ENCODE measurements around the gene PLCL1.

The PLCL1 gene

DNA sequence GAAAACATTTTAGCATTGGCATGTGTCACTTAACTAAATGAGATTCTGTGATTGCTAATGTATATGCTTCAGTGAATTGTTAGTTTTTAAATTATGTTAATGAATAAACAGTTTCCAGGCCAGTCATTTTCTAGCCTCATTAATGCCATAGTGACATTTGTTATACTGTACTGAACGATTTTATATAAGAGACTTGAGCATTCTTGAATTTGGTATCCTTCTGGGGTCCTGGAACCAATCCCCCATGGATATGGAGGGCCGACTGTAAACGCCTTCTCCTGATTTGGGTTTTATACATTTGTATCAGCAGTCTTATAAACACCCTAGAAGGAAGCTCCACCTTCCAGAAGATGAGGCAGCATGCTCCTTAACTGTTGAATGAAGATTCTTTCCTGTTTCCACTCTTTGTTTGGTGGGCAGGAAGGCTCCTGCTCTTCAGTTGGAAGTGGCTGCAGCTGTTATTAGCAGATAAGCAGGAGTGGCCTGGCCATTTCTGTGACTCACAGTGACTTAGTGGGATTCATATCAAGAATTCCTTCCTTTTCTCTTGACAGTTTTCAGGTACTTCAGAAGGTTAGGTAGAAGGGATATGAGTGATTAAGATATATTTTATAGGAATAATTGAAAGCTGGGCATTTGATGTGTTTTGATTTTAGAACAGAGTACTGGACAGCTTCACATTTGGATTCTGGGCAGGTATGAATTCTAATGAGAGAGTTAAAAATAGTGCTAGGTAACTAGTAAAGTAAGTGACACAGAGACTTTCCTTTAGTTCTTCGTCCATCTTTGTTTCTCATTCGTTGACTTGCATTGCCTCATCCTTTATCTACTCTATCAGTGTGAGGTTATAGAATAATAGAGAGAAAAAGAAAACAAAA is 124.9 kb downstream of the PLCL1 start:
- DNase-seq, result no peak

DNA sequence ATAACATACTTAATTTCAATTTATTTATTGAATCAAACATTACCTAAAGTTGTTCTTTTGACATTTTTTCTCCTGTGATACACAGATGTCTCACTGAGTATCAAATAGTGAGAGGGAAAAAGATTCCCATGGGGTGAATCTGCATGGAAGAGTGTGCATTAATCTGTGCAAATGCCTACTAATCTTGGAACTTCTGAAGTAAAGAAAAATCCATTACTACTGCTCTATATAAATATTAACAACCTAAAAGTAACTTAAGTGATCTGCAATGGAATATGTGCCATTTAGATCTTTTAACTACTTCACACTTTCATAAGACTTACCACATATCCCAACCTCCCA is 125.5 kb downstream of the PLCL1 start:
- no peak for DNase-seq

DNA sequence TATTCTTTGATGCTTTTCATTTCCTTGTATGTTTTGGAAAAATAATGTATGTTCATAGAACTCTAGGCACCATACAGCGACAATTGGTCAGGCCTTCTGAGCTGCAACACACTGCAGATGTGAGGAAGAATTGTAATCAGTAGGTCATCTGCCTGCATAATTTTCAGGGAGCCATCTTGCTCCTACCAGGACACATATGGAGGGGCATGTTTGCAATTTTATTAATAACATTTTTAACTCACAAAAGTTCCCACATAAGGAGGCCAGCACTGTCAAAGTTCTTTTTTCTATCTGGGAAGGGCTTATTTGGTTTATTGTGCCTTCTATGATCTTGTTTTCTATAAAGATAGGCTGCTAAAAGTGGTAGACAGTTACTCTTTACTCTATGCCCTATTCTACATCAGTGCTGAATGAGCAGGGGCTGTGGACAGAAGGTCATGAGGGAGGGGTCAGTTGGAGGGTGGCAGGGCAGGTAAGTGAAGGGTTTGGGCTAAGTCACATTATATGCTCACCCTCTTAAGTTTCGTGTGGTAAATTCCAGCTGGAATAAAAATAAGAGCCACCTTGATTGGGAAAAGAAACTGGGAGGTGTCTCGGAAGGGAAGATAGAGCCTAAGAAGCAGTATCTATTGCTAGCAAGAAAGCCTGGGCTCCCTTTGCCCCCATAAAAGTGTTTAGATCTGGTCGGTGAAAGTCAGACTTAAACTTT is 126.3 kb downstream of the PLCL1 start:
- no peak for DNase-seq

DNA sequence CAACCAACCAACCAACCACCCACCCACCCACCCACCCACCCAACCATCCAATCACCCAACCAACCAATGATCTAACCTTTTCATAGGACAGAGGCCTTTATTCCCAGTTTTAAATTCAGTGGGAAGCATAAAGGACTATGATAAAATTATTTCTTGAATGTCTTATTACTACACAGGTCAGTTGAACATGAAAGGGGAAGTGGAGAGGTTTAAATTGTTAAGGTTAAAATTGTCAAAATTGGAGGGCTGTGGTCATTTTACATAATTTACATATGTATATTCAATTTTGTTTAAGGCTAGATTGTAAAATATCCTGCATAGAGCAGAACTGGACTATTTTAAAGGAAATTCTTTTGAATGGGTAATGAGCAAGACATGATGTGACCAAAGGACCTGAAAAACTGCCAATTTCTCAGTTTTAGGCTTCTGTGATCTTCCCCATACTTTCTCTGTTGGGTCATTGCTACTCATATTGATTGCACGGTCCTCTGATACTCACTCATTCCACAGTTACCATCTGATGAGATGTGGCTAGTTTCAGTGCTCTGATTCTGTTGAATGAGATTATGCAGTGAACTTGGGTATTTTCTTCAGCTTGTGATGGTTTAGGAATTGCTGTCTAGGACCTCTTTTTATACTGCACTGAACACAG is 127.4 kb downstream of the PLCL1 start:
- DNase-seq, result no peak

DNA sequence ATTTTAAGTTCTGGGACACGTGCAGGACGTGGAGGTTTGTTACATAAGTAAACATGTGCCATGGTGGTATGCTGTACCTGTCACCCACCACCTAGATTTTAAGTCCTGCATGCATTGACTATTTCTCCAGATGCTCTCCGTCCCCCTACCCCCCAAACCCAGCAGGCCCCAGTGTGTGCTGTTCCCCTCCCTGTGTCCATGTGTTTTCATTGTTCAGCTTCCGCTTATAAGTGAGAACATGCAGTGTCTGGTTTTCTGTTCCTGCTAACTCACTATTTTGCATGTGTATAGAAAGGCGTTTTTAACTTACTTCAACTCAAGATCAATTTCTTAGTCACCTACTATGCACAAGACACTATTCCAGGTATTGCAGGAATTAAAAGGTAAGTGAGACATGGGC is 128.0 kb downstream of the PLCL1 start:
- DNase-seq, result no peak

DNA sequence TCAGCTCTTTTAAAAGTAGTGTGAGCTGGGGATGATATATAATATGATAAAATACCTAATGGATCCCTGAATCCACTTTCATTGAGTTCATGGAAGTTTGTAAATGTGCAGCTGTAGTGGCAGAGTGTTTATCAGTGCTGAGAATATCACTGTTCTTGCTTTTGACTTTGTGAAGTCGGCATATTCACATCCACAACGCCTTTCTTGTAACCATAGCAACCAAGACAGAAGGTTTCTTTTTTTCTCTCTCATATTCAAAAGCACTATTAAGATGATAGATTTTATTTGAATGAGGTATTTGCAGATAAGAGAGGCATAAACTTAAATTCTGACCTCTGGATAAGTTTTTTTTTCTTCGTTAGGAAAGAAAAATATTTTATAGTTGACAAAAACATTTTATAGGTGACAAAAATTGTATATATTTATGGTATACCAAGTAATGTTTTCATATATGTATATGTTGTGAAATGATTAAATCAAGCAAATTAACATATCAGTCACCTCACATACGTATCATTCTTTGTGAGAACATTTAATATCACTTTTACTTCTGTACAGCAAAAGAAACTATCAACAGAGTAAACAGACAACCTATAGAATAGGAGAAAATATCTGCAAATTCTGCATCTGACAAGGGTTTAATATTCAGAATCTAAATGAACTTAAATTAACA is 130.0 kb downstream of the PLCL1 start:
- no peak for DNase-seq

DNA sequence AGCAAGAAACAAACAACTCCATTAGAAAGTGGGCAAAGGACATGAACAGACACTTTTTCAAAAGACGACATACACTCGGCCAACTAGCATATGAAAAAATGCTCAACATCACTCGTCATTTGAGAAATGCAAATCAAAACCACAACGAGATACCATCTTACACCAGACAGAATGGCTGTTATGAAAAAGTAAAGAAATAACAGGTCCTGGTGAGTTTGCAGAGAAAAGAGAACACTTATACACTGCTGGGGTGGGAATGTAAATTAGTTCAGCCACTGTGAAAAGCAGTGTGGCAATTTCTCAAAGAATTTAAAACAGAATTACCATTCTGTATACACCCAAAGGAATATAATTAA is 130.5 kb downstream of the PLCL1 start:
- DNase-seq, result no peak

DNA sequence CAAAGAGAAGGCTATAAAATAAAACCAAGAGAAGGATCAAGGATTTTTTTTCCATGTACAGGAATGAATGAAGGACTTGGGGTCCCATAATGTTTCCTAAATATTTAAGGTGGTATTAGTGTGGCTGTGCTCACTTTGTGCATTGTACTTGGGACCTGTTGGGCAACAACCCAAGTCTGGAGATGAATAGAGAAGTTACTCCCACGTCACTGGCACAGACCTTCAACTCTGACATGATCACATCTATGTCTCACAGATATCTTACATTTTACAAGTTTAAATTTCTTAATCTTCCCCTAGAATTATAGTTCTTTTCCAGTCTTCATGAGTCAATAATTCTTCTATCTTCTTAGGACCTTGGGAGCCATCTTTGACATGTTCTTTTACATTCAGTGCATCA is 133.4 kb downstream of the PLCL1 start:
- no peak for DNase-seq

DNA sequence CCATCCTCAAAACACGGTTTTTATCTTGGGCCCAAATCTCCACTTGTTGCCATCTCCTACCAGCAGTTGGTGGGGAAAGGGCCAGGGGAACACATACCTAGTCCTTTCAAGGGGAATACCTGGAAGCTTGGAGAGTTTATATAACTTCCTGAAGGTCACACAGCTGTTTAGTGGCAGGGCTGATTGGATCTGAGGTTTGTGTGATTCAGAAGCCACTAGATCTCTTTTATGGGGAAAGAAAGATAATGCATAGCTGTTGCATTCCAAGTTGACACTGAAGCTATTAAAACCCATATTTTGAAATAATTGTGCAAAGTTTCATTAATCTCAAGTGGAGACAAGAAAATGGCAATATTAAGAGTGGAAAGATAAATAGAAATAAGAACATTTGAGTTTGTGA is 134.2 kb downstream of the PLCL1 start:
- DNase-seq, result no peak

DNA sequence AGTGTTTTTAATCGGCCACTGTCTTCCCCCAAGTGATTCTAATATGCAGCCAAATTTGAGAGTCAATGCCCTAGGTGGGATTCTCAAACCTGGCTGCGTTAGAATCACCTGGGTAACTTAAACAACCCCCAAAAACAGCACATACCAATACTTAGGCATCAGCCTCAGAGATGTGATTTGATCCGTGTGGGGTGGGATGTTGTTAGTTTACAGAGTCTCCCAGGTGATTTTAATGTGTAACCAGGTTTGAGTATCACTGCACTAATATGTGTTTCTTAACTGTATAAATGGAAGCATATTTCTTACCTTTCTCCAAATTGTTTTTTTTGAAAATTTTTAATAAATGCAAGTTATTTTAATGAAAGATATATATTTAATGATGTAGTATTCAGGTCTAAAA is 135.4 kb downstream of the PLCL1 start:
- no peak for DNase-seq

DNA sequence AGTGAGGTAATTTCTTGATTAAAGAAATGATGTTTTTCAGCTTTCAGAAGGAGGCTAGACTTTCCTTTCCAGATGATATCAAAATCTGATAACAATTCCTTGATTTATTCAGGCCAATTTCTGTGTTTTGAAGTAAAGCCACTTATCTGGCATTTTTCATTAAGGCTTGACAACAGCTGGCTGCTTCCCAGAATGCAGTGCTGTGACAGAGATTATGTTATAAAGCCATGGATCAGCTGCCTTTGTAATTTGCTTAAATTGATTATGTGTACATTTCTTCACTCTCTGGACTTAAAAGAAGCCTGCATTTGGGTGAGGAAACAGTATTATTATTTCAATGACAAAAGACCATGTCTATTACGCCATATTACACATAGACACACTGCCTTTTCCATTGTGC is 136.0 kb downstream of the PLCL1 start:
- DNase-seq, result no peak

DNA sequence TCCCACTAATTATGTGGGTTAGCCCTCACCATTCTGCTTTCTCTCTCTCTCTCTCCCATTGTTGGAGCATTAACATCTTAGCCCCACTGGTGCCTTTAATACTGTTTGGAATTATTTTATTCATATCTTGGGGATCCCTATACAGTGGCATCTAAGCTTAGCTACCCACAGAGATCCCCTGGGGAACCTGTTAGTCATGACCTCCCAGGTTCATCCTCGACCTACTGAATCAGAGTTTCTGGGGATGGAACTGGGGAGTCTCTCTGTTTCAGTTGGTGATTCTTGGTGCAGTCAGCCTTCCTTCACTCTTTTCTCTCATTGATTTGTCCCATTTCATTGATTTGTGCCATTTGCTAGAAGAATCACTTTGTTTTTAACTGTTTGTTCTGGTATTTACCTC is 137.3 kb downstream of the PLCL1 start:
- peak; percentile 18 for DNase-seq

DNA sequence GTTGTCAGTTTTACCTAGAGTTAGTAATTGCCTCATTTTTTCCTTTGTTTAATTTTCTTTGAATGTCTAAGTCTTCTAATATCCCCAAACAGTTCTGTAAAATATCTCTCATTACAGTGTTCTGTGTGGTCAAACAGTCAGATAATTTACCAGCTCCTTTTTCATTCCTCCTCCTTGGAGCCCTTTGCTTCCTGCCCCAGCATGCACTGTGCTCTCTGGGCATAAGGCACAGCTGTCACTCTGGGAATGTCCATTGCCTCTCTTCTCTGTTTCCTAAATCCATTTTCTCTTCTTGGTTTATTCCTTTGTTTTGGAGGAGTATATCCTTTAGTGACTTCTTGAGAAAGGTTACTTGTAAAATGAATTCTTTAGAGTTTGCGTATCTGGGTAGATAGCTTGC is 139.3 kb downstream of the PLCL1 start:
- DNase-seq, result no peak

DNA sequence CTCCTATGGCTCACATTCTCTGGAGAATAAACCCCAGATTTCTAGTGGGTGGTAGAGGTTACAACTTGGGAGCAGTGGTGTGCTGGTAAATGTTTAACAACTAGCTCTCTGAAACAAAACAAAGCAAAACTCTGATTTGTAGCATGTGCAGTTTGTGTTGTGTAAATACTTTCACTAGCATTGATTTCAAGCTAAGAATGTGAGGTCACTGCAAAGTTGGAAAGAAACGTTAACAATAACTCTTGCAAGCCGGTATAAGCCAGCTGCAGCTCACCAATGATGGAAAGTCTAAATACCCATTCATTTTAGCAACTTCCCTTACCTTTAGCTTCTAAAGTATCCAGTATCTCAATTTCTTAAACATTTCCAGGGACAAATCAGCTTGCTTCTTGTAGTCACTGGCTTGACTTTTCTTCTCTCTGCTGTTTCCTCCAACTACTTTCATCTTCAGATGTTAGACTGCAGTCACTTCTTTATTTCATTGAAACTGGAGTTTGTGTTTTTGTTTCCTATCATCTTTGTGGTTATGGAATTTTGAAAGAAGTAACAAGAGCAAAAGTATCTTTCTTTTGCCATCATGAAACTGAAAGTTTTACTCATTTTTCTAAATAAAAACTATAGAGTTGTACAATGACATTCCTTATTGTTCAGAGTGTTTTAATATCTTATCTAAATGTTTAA is 140.2 kb downstream of the PLCL1 start:
- DNase-seq, result no peak

DNA sequence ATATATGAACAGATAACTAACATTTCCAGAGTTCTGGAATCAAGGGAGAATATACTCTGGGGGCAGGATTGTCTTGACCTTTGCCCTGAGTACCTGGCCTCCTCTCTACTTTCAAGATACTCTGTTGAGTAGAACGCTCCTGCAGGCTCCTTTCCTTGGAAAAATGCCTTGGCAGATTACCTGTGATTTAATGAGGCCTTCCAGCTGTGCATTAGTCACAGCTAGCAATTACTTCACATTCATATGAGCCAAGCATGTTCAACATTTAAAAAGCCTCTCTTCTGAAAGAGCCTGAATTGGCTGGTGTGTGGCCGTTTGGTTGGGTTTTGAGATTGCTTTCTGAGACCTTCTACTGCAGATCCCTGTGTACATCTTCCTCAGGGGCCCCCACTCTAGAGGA is 142.2 kb downstream of the PLCL1 start:
- DNase-seq, result no peak

DNA sequence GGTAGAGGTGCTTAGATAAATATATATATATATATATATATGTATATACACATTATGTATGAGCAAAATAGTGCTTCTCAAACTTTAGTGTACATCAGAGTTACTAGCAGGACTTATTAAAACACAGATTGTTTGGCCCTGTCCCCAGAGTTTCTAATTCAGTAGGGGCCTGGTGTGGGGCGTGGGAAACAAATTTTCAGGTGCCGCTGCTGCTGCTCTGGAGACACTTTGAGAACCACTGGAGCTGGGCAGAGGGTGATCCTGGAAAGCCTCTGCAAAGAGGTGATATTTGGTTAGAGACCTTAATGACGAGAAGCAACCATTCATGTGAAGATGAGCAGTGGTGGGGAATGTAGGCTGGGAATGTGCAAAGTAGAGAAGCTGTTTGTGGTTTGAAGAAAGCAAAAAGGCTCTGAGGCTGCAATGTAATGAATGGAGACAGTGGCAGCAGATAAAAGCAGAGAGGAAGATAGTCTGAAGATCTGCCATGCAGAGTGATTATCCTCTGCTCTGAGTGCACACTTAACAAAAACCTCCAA is 142.9 kb downstream of the PLCL1 start:
- DNase-seq, result no peak

DNA sequence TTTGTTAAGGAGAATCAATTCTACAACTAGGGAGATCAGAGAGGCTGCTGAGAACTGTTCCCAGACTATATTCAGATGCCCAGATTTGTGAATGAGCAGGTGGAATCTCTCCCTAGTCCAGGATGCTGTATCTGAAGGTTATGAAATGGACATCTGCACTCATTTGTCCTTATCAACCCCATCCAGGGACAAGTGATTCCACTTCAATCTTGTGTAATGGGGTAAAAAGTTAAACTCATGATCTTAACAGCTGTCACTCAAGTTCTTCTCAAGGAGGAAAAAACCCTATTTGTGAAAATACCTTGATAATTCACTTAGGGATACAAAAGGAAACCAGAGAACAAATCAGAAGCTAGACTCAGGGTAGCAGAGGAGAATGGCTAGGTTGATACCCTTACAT is 144.8 kb downstream of the PLCL1 start:
- DNase-seq, result no peak

DNA sequence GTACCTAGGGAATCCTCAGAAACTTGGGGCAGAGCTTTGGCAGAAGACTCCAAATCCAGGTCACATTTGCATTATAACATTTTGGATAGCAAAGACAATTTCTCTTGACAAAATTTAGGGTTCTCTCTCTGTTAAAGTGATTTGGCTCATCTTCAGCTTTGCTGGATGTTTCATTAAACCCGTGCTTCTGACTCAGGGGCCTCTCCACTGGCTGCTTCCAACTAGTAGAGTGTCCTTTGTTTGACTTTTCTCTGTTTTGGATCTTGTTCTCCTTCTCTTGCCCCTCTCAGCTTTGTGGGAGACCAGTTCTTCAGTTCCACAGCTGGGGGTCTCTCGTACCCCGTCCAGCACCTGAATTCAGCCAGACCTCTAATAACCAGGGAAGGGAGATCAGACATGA is 145.6 kb downstream of the PLCL1 start:
- DNase-seq, result no peak

DNA sequence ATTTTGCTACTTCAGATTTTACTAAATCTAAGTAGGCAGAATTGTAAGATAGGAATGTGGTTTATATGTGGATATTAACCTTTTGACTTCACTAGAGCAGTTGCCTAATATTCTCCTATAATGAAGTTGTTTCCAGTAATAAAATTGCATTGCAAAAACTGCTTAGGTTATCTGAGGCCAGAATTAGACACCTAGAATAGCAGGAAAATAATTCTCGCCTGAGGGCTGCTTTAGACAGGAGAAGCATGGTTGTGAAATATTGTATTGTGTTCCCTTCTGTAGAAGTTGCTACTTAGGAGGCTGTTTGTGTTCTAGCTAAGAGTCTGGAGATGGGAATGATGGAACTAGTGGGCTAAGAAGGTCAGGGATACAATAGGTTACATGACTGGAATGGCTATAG is 146.3 kb downstream of the PLCL1 start:
- DNase-seq, result no peak

DNA sequence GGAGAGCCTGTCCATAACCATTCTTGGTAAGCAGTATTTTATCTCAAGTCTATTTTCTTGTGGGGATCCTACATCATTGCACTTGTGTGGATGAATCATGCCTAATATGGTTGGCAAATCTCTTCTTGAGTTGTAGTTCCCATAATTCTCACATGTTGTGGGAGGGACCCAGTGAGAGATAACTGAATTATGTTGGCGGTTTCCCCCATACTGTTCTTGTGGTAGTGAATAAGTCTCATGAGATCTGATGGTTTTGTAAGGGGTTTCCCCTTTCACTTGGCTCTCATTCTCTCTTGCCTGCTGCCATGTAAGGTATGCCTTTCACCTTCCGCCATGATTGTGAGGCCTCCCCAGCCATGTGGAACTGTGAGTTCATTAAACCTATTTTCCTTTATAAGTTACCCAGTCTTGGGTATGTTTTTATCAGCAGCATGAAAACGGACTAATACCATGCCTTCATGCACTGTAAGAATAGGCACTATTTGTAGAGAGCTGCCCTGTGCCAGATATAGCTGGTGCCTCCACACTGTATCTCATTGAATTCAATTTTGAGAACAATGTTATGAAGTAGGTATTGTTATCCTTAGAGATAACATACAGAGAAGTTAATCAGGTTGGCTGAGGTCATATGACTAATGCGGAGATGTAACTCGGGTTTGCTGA is 148.3 kb downstream of the PLCL1 start:
- DNase-seq, result peak; percentile 36

DNA sequence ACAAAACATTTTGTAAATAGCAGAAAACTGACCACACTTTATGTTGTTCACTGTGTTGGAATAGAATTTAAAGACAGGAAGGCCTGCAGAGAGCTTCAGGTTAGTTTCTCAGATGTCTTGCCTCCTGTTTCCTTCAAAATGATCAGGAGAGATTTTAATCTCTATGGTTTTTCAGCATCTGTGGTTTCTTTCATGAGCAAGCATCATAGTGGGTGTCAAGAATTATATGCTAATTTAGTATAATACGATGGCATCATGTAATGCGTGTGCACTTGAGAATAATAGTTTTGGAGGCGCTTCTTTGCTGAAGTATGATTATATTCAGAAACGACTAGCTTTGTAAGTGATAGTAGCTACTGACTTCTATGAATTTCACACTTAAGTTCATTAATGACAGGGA is 149.9 kb downstream of the PLCL1 start:
- no peak for DNase-seq

DNA sequence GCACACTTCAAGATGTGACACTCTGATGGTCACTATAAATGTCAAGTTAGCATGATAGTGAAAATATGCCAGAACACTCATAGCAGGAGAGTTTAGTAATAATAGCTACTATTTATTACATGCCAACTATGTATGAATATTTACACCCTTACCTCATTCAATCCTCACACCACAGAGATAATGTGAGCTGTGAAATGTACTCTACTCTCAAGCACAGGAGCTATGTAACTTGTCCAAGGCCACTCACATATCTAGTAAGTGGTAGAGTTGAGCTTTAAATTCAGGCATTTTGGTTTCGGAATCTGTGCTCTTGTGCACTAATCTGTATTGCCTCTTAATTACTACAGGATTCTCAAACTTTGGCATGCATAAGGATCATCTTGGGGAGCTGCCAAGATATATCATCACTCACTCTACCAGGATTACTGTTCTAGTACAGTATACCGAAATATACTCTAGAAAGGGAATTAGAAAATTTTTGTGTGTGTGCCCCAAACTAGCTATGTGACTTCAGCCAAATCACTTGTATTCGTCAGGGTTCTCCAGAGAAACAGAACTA is 154.3 kb downstream of the PLCL1 start:
- DNase-seq, result no peak

Measured in stimulated activated CD4-positive, alpha-beta T cell treated with anti-CD3 and anti-CD28 coated beads, Interleukin-15, amount 100 ng/mL, for 24 hours (primary cell).